Activated naive CD4-positive, alpha-beta T cell treated with anti-CD3 and anti-CD28 coated beads, Interleukin-2, amount 50 U/mL, for 16 hours (primary cell): ENCODE data around the gene TRPM8.
"Not testable (repeated sequence)": the region's sequence is repeated elsewhere in the genome, so short reads cannot be mapped to it uniquely, and the experiment has no call there.

Source experiments
- DNase-seq: peaks from one replicate; pipeline ENCODE4 v3.0.0-alpha.2; 2020

TRPM8 gene

DNA sequence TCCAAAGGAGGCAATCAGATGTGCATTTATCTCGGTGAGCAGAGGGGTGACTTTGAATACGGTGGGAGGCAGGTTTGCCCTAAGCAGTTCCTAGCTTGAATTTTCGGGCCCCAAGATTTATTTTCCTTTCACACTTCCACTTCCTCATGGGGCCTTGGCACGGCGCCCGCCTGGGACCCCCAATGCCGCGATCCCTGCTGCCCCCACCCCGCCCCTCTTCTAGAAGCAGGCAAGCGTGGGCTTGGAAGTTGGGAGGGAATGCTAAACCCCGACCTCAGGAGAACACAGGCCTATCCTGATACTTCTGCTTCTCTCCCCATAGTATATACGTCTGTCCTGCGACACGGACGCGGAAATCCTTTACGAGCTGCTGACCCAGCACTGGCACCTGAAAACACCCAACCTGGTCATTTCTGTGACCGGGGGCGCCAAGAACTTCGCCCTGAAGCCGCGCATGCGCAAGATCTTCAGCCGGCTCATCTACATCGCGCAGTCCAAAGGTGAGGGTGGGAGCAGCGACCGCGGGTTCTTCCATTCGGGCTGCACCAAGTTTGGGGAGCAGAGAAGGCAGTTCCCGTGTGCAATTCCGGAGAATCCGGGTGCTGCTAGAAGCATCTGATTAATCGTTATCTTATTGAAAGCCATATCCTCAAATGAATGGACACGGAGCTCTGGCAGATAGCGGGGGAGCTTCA is 21.6 kb downstream of the TRPM8 start:
- DNase-seq, result no peak

DNA sequence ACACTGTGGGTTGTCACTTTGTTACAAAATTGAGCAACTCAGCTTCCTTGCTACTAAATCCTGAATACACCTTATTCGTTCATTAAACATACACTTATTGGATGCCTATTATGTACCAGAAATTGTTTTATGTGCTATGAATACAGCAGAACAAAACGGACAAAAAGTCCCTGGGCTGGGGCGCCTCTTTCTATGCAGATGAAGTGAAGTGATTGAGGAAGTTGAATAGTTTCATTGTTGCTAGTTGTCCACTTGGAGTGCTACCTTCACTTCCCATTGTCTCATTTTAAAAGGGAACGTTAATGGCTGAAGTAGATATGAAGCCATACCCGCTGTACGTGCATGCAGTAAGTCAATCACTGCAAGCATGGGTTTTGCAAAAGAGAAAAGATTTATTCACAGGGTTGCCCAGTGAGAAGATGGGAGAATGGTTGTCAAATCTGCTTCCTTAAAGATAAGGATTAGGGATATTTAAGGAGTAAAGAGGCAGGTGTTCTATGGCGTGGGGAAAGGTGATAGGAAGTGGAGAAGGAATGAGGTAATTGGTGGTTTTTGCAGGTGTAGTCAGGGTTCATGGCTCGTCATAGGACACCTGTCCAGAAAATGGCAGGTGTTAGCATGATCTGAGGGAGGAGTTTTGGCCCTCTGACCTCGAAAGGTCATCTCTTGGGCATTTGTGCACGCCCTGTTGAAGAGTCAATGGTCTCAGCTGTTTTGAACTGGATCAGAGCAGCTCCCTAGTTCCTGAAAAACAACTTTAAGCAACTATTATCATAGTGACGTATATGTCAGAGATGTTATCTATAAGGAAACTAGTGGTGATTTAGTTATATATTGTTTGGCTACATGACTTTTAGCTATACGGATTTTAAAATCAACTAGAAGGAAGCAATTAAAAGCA is 23.5 kb downstream of the TRPM8 start:
- DNase-seq, result no peak

DNA sequence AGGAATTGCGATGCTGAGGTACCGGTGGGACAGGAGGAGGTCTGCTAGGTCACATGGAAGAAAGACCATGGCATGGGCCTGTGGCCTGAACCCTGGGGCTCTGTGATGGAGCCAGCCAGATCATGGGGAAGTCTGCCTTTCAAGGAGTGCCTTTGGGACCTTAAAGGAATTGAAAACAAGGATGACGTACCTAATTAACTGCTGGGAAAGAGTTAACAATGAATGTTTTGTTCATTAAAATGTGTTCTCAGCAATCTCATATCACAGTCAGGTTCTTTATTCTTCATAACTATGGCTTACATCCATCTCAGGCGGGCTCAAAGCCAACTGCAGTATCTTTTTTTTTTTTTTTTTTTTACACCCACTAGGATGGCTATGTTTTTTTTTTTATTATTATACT is 25.6 kb downstream of the TRPM8 start:
- DNase-seq, result no peak

GRCh38 chr2:233944269-233944668 is 27.1 kb downstream of the TRPM8 start:
- no peak for DNase-seq

DNA sequence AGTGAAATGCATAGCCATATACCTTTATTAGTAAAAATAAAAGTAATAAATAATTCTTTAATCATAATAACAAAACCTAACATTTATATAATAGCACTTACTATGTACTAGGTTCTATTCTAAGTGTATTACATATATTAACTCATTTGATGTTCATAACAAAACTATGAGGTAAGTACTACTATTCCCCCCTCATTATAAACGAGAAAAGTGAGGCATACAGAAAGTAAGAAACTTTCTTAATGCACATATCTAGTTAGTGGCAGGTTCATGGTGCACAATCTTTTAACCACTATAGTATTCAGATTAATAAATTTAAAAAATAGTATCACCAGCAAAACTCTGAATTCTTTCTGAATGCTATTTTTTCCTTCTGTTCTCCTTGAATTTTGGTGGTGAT is 27.5 kb downstream of the TRPM8 start:
- DNase-seq, result no peak

- DNase-seq, result no peak
Observed at GRCh38 chr2:233945146-233945545, 28.0 kb downstream of the TRPM8 start.

GRCh38 chr2:233950078-233950825 is 33.1 kb downstream of the TRPM8 start:
- no peak for DNase-seq

DNA sequence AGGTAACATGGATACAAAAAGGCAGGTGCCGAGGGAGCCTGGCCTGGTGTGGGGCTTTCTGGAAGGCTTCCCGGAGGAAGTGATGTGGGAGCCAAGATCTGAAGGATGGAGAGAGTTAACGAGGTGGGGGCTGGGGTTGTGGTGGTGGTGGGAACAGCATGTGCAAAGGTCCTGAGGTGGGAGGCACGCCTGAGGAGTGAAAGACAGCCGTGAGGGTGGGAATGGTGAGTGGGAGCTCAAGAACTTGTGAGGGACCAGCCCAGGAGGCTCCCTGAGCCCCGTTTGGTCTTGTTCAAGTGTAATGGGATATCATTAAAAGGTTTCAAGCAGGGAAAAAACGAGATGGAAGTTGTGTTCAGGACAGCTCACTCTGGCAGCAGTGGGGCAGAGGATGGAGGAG is 35.2 kb downstream of the TRPM8 start:
- DNase-seq, result no peak

- DNase-seq, result no peak
Observed at GRCh38 chr2:233953087-233953801, 36.1 kb downstream of the TRPM8 start.

GRCh38 chr2:233960203-233960602 is 43.0 kb downstream of the TRPM8 start:
- DNase-seq, result no peak

GRCh38 chr2:233961905-233962304 is 44.7 kb downstream of the TRPM8 start:
- DNase-seq, result no peak

GRCh38 chr2:233964581-233964980 is 47.4 kb downstream of the TRPM8 start:
- no peak for DNase-seq

DNA sequence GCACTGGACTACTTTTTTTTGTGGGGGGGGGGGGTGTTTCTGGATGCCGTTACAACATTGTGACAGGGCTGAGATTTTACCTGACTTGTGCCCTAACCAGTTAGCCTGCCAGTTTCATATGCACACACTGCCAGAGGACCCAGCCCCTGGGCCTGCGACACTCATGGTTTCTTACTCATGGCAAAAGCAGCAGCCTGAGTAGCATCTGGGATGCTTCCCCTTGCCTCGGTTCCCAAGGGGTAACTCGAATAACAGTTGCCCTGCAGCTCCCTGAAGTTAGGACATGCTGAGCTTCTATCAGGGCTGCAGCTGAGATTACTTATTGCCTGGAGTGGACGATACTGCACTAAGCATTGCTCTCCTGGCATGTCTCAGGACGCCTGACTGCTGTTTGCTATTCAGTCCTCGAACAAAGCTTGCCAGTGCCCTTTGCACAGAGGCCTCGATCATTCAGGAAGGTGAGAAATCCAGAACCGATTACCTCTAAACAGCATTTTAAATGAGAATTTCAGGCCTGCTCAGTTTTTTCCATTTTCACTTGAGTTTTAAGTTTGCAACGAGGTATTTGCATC is 47.9 kb downstream of the TRPM8 start:
- DNase-seq, result no peak

- DNase-seq, result not testable (repeated sequence)
Observed at GRCh38 chr2:233965646-233966045, 48.5 kb downstream of the TRPM8 start.

DNA sequence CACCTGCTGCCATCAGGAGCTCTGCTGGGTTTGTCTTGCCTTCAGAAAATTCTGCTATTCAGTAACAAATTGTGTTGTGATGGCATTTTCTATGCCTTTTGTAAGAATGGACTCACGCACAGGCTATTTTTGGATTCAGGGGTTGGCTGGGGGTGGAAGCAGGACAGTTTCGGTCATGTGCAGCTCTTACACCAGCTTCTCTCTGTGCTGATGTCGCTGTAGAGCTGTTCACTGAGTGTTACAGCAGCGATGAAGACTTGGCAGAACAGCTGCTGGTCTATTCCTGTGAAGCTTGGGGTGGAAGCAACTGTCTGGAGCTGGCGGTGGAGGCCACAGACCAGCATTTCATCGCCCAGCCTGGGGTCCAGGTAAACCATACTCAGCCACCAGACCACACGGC is 49.2 kb downstream of the TRPM8 start:
- DNase-seq, result no peak

GRCh38 chr2:233967164-233967563 is 50.0 kb downstream of the TRPM8 start:
- DNase-seq, result no peak

- DNase-seq, result no peak
Observed at GRCh38 chr2:233968556-233968955, 51.4 kb downstream of the TRPM8 start.

GRCh38 chr2:233972460-233972859 is 55.3 kb downstream of the TRPM8 start:
- not testable (repeated sequence) for DNase-seq

DNA sequence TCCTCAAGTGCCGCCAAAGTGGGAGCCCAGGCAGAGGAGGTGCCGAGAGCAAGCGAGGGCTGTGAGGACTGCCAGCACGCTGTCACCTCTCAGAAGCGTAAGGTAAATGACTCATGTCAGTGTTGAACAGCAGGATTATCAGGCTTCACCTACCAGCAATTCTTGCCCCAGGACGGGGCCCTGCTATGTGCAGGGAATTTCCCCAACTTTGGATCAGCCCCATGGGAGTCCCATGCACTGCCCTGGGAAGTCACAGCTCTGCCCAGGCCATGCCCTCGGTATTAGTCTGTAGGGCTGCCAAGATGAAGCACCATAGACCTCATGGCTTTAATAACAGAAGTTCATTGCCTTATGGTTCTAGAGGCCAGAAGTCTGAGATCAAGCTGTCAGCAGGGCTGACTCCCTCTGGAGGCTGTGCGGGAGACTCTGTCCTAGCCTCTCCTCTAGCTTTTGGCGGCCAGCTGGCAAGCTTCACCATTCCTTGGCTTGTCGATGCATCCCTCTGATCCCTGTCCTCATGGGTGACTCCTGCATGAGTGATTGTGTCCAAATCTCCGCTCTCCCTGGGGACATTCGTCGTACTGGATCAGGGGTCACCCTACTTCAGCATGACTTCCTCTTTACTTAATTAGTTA is 55.9 kb downstream of the TRPM8 start:
- DNase-seq, result no peak

- no peak for DNase-seq
Observed at GRCh38 chr2:233973786-233974185, 56.6 kb downstream of the TRPM8 start.

GRCh38 chr2:233974530-233975071 is 57.4 kb downstream of the TRPM8 start:
- DNase-seq, result no peak

DNA sequence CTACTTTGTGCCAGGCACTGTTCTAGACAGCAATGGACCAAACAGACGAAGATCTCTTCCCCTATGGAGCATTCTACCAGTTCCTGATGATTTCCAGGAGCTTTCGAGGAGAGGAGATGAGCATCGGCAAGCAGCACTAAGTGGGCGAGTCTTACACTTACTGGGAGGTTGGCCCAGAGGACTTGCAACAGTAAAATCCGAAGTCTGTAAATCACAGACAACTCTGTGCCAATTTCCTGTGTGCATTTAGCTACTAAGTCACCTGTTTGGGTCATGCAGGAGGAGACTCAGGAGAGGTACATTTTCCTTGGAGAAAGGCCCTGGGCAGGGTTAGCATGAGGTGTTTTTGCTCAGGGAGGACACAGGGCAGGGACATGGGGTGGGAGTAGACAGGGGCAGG is 58.9 kb downstream of the TRPM8 start:
- no peak for DNase-seq
